ENCODE data around the gene MAPK8IP2. TPM values are rescaled to one million over a fixed set of nuclear protein-coding genes. Genes with fewer than 3 reads are reported as not detected.

The MAPK8IP2 gene
- total and polyA plus RNA-seq, 2 of the 13 experiments (the other 11 are each of a cell fraction or from before 2014, with no cell fraction given) = 1.3 to 2.6 TPM

DNA sequence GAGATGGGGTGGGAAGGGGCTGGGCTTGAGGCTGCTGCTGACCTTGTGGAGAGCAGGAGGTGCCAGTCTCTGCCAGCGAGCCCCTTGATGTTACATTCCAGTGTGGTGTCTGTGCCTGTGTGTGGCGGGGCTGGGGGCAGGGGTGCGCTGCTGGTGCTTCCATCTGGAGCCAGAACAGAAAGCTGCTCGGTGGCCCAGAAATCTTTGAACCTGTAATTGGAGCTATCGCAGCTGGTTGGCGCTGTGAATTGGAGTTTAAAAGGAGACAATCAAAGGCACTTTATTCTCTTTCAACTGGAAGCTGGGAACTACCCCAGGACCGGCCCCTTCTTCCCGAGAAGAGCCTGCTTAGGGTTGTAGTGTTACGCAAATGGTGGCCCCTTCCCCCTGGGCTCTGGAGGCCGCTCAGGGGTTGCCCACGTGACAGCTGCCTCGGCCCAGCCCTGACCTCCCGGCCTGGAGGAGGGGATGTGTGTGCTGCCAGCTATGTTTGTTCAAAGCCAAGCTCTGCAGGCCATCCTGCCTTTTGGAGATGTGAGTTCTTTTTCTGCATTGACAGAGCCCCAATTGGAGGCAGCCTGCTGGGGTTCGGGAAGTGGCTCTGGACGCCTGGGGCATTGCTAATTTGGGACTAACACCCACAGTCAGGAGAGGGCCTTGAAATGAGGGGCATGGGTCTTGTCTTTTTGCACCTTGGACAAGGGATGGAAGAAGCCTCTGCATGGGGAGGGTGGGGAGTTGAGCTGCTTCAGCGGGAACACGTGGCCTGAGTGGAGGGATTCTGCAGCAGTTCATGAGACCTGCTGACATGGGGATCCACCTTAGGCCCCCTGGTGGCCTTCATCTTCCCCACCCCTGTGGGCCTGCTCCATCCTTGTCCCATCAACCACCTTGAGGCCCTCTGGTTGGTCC, 41.4 kb downstream of the MAPK8IP2 start (continued):
- TF ChIP-seq, protein P1, sequence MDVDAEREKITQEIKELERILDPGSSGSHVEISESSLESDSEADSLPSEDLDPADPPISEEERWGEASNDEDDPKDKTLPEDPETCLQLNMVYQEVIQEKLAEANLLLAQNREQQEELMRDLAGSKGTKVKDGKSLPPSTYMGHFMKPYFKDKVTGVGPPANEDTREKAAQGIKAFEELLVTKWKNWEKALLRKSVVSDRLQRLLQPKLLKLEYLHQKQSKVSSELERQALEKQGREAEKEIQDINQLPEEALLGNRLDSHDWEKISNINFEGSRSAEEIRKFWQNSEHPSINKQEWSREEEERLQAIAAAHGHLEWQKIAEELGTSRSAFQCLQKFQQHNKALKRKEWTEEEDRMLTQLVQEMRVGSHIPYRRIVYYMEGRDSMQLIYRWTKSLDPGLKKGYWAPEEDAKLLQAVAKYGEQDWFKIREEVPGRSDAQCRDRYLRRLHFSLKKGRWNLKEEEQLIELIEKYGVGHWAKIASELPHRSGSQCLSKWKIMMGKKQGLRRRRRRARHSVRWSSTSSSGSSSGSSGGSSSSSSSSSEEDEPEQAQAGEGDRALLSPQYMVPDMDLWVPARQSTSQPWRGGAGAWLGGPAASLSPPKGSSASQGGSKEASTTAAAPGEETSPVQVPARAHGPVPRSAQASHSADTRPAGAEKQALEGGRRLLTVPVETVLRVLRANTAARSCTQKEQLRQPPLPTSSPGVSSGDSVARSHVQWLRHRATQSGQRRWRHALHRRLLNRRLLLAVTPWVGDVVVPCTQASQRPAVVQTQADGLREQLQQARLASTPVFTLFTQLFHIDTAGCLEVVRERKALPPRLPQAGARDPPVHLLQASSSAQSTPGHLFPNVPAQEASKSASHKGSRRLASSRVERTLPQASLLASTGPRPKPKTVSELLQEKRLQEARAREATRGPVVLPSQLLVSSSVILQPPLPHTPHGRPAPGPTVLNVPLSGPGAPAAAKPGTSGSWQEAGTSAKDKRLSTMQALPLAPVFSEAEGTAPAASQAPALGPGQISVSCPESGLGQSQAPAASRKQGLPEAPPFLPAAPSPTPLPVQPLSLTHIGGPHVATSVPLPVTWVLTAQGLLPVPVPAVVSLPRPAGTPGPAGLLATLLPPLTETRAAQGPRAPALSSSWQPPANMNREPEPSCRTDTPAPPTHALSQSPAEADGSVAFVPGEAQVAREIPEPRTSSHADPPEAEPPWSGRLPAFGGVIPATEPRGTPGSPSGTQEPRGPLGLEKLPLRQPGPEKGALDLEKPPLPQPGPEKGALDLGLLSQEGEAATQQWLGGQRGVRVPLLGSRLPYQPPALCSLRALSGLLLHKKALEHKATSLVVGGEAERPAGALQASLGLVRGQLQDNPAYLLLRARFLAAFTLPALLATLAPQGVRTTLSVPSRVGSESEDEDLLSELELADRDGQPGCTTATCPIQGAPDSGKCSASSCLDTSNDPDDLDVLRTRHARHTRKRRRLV (CRISPR knock-in tag; IDR thresholded peaks at IDR 0.05) = 0 out of 2 replicates have a peak, but pooled peaks have one; percentile 17
- TF ChIP-seq, protein P2, sequence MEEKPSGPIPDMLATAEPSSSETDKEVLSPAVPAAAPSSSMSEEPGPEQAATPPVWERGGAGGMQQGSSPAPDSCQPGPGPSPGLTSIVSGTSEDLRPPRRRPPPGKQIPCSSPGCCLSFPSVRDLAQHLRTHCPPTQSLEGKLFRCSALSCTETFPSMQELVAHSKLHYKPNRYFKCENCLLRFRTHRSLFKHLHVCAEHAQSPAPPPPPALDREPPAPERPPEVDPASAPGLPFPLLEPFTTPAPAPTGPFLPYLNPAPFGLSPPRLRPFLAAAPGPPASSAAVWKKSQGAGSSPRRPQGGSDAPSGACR (CRISPR knock-in tag; IDR thresholded peaks at IDR 0.05) = no peak; the same call in 1 of the 2 replicates
- TF ChIP-seq, protein P3, sequence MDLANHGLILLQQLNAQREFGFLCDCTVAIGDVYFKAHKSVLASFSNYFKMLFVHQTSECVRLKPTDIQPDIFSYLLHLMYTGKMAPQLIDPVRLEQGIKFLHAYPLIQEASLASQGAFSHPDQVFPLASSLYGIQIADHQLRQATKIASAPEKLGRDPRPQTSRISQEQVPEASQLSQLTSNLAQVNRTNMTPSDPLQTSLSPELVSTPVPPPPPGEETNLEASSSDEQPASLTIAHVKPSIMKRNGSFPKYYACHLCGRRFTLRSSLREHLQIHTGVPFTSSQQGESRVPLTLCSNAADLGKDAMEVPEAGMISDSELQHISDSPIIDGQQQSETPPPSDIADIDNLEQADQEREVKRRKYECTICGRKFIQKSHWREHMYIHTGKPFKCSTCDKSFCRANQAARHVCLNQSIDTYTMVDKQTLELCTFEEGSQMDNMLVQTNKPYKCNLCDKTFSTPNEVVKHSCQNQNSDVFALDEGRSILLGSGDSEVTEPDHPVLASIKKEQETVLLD (CRISPR knock-in tag; IDR thresholded peaks at IDR 0.05; ENCODE audit: low read depth) = no peak
- TF ChIP-seq, protein P4, sequence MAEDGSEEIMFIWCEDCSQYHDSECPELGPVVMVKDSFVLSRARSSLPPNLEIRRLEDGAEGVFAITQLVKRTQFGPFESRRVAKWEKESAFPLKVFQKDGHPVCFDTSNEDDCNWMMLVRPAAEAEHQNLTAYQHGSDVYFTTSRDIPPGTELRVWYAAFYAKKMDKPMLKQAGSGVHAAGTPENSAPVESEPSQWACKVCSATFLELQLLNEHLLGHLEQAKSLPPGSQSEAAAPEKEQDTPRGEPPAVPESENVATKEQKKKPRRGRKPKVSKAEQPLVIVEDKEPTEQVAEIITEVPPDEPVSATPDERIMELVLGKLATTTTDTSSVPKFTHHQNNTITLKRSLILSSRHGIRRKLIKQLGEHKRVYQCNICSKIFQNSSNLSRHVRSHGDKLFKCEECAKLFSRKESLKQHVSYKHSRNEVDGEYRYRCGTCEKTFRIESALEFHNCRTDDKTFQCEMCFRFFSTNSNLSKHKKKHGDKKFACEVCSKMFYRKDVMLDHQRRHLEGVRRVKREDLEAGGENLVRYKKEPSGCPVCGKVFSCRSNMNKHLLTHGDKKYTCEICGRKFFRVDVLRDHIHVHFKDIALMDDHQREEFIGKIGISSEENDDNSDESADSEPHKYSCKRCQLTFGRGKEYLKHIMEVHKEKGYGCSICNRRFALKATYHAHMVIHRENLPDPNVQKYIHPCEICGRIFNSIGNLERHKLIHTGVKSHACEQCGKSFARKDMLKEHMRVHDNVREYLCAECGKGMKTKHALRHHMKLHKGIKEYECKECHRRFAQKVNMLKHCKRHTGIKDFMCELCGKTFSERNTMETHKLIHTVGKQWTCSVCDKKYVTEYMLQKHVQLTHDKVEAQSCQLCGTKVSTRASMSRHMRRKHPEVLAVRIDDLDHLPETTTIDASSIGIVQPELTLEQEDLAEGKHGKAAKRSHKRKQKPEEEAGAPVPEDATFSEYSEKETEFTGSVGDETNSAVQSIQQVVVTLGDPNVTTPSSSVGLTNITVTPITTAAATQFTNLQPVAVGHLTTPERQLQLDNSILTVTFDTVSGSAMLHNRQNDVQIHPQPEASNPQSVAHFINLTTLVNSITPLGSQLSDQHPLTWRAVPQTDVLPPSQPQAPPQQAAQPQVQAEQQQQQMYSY (CRISPR knock-in tag; IDR thresholded peaks at IDR 0.05) = no peak
- TF ChIP-seq BHLHE40 (IDR thresholded peaks at IDR 0.05; ENCODE audit: low read length) = peak; percentile 80
- TF ChIP-seq NBN (conservative IDR thresholded peaks at IDR 0.05) = no peak
- TF ChIP-seq RAD51 (IDR thresholded peaks at IDR 0.05; ENCODE audit: borderline replicate concordance) = peak; percentile 79; the same call in 1 of the 2 replicates
- TF ChIP-seq SIX1 (CRISPR knock-in tag; IDR thresholded peaks at IDR 0.05; ENCODE audit: borderline replicate concordance) = no peak
- peak; percentile 24; the same call in 1 of the 2 replicates for TF ChIP-seq ZSCAN12 (CRISPR knock-in tag; IDR thresholded peaks at IDR 0.05)
- no peak for TF ChIP-seq ZNF224 (CRISPR knock-in tag; IDR thresholded peaks at IDR 0.05)
- no peak; the same call in 1 of the 2 replicates for TF ChIP-seq TP53 (CRISPR knock-in tag; conservative IDR thresholded peaks at IDR 0.05)
- peak; percentile 71 for TF ChIP-seq CREM (IDR thresholded peaks at IDR 0.05)
- TF ChIP-seq CREM (CRISPR knock-in tag; IDR thresholded peaks at IDR 0.05) = no peak
- TF ChIP-seq FOSL2 (CRISPR knock-in tag; IDR thresholded peaks at IDR 0.05) = peak; percentile 38
- 0 out of 2 replicates have a peak, but pooled peaks have one; percentile 8 for TF ChIP-seq ZNF724P (CRISPR knock-in tag; IDR thresholded peaks at IDR 0.05; ENCODE audit: borderline replicate concordance)
- TF ChIP-seq JDP2 (CRISPR knock-in tag; IDR thresholded peaks at IDR 0.05; ENCODE audit: borderline replicate concordance) = no peak
- no peak for TF ChIP-seq ZNF282 (IDR thresholded peaks at IDR 0.05; ENCODE audit: partially characterized antibody)
